NCI-H774 (cell line): ENCODE measurements around the gene GALK1.
"Not testable (repeated sequence)": the region's sequence is repeated elsewhere in the genome, so short reads cannot be mapped to it uniquely, and the experiment has no call there.

ENCODE experiments used
- DNase-seq: peaks from one replicate; lab custom pipeline; 2025; lab: John Stamatoyannopoulos, UW

The GALK1 gene

GRCh38 chr17:75783803-75784472 is 18.9 kb upstream of the GALK1 start:
- peak; percentile 68 for DNase-seq

- peak; percentile 61 for DNase-seq
Measured at GRCh38 chr17:75783069-75783783, 18.2 kb upstream of the GALK1 start.

DNA sequence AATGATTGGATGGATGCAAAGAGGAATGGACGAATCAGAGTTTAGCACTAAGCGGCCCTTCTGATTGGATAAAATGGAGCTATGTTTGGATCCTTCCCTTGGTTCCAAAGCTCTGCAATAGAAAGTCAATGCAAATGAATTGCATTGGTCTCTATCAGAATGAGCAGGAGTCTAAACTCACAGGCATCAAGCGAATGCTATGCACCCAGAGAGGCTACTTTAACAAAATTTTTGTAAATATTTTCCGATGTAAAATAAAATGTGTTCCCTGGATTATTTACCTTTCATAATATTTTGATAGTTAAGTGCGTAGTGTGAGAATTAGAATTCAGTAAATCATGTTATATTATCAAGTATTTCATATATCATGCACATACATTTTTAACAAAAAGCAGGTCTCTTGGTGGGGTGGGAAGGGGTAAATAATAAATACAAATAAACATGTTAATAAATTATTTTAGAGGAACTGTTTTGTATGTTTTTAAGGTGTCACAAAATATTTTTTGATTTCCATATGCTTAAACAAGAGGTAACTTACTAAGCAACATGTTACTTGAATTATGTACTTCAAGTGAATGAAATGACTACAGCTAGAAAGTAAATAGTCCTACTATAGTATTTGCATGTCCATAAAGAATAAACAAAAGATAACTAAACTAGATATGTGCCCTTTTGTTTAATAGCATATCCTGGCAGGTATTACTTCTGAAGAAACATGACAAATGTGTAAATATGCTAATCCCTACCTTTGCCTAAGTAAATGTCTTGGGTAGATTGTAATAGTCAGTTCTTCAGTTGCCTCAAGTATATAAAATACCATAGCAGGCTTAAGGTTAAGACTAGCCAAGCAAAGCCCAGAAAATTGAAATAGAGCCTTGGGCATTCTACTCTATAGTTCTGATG is 15.2 kb upstream of the GALK1 start:
- no peak for DNase-seq

- peak; percentile 100 for DNase-seq
Measured at GRCh38 chr17:75779250-75779986, 14.4 kb upstream of the GALK1 start.

DNA sequence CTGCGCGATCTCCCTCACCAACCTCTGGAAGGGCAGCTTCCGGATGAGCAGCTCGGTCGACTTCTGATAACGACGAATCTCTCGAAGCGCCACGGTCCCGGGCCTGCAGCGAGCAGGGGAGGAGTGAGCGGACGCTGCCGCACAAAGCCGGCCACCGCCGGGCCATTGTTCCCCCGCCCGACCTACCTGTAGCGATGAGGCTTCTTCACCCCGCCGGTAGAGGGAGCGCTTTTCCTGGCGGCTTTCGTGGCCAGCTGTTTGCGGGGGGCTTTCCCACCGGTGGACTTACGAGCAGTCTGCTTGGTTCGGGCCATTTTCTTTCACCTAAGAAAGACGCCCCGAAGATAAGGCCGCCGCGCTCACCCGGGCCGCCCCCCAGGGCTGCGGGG is 13.9 kb upstream of the GALK1 start:
- peak; percentile 76 for DNase-seq

GRCh38 chr17:75778066-75778860 is 13.3 kb upstream of the GALK1 start:
- not testable (repeated sequence) for DNase-seq

GRCh38 chr17:75777296-75777922 is 12.4 kb upstream of the GALK1 start:
- DNase-seq = no peak

DNA sequence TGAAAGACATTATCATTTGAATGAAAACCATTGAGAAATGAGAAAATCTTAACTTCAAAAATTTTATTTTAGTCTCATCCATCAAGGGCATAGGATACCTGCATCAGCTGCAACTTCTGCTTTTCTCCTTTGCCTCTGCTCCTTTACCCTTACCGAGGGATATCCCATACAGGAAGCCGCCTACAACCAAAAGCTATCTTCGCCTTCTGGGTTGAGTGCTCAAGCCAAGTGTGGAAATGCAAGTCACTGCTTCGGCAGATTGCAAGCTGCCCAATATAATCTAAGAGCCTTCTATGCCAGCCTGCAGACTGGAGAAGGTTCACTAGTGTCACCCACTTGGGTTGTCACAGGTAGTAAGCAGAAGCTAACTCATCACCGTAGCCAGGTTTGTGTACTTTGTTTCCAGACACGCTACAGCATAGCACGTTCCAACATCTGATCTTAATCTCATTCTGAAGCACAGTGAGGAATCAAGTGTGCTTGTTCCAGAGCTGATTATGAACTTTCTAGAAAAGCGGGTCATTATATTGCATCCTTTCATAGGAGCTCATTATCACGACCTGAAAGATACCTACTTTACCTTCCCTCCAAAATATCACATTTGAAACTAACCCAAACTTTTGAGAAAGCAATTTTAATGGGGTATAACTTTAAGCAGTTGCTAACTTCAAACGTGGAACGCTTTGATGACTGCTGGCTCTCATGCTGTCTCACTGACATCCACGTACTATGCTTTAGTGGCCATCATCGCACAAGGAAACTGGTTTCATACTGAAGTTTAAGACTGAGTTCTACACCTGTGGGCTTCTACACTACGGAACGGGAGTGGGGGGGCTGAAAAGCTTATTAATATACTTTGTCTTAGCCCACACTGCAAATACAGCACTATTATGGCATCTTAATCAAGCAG is 11.6 kb upstream of the GALK1 start:
- DNase-seq = no peak

- no peak for DNase-seq
Measured at GRCh38 chr17:75774991-75775668, 10.1 kb upstream of the GALK1 start.

DNA sequence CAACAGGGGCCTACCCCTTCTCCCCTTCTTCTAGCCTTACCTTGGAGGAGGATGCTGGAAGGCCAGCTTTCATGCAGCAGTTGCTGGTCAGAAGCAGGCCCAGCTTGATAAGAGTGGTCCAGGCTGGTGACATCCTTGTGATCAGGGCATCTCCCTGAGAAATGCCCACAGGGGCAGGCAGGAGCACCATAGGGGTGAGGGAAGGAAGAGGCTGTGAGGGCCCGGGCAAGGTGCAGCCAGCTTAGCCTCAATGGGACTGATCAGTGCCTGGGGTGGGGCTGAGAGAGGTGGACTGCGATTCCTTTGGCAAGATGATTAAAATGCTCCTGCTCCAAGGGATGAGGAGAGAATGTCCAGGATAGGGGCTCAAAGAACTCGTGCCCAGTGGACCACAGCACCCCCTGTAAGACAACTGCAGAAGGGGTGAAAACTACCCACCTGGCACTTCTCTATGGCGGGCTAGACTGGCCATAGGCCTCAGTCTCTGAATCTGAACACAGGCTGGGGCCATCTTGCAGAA is 9.5 kb upstream of the GALK1 start:
- DNase-seq = no peak

DNA sequence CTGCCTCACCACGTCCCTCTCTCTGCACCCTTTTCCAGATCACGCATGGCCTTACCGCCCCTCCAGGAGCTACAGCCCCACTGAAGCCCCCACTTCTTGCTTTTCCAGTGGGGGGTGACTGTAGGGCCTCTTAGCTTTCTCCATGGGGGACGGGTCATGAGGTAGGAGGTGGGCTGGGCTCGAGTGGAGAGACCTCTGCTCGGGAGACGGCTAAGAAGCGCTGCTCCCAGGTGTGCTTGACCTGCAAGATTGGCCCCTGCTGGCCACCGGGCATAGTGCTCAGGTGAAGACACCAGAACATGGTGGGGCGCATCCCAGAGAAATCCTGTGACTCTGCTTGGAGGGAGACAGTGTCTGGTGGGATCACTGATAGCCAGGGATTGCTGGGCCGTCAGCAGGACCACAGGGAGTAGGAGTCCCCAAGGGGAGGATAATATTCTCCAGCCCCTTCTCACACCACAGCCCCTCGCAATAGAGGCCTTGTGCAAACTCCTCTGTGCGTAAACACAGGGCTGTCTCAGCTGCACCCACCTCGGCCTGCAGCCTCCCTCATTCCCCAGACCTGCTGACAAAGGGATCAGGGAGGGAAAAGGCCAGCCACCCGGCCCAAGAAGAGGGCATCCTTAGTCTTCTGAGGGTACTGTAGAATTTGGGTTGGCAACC is 8.9 kb upstream of the GALK1 start:
- no peak for DNase-seq

- no peak for DNase-seq
Measured at GRCh38 chr17:75773121-75773807, 8.3 kb upstream of the GALK1 start.

GRCh38 chr17:75771334-75772281 is 6.6 kb upstream of the GALK1 start:
- DNase-seq = no peak

DNA sequence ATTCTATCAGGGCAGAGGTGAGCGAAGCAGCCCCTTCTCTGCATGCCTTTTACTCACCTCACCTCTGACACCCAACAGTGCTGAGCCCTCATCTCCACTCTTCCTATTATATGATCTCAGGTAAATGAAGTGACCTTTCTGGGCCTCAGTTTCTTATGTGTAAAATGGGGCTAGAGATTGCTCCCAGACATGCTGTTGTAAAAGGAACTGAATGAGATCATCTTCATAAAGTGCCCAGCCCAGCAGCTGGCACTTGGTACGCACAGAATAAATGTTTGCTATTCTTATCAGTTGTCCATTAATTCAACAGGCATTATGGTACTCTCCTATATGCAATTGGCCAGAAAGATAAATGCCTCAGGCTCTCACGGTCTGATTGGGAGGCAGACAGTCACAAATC is 4.5 kb upstream of the GALK1 start:
- DNase-seq = peak; percentile 82

DNA sequence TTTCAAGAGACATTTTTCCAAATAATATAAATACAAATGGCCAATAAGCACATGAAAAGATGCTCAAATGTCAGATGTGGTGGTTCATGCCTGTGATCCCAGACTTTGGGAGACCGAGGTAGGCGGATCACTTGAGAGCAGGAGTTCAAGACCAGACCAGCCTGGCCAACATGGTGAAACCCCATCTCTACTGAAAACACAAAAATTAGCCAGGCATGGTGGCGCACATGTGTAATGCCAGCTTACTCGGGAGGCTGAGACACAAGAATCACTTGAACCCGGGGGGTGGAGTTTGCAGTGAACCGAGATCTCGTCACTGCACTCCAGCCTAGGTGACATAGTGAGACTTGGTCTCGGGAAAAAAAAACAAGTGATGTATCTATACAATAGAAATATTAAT is 2.9 kb upstream of the GALK1 start:
- no peak for DNase-seq

DNA sequence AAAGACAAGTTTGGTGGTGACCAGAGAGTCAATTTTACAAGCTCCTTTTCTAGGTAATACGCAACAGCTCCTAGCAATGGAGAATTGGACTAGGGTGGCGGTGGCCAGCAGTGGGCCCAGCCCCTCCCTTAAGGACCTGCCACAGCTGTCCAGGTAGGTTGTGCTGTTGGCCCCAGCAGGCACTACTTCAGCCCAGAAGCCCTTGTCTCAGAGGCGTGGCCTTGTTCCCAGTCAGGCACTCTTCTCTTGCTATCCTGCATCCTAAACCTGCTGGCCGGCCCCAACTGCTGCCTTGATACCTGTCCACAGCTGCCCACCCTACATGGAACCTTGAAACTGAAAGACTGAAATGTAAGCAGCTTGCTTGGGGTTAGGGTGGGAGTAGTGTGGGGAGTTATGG is 989 bp upstream of the GALK1 start:
- no peak for DNase-seq

- DNase-seq = no peak
Measured at GRCh38 chr17:75764417-75764710, 628 bp downstream of the GALK1 start.
